ENCODE data around the gene METTL27. TPM values are rescaled to one million over a fixed set of nuclear protein-coding genes. Genes with fewer than 3 reads are reported as not detected.

The METTL27 gene
- total RNA-seq, 1 experiment from 2014 or later: 4.3 TPM

DNA sequence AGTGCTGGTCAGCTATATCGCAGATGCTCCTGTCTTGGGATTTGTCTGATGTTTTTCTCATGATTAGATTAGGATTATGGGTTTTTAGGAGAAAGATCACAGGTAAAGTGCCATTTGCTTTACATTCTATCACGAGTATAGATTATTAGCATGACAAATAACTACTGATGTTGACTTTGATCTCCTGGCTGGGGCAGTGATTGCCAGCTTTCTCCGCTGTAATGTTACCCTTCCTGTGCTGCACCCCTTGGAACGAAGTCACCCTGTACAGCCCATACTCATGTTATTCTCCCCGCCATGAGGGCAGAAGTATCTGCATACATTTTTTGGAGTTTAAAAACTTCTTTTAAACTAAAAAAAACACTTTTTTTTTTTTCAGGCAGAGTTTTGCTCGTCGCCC lies 22.3 kb downstream of the METTL27 start:
- Mint-ChIP-seq H3K4me3 (no peak overlapping the region), H3K27me3 (ENCODE audit: low read depth) (peaks cover 5% of the 10 kb centered on the region; the same call in 1 of the 2 replicates), H3K27ac (peak overlapping the region; percentile 42; the same call in 1 of the 2 replicates), H3K4me1 (peaks cover 18% of the 10 kb centered on the region), H3K9me3 (no peaks in the 10 kb centered on the region; the same call in 1 of the 2 replicates), H3K36me3 (no peaks in the 10 kb centered on the region)
- ChIA-PET CTCF (interaction anchor here (1.0 to 4.4 kb wide), 2 partner anchors 9 to 50 kb away, joined by 3 to 23 read pairs; partner anchors contain the start of gene CLDN3), POLR2A (no interaction called here)
- TF ChIP-seq ELF4 (CRISPR knock-in tag; IDR thresholded peaks at IDR 0.05; ENCODE audit: low read depth) (no peak), ZBTB21 (CRISPR knock-in tag; IDR thresholded peaks at IDR 0.05; ENCODE audit: borderline replicate concordance) (no peak), RELA (CRISPR knock-in tag; IDR thresholded peaks at IDR 0.05; ENCODE audit: borderline replicate concordance) (no peak), ERG (CRISPR knock-in tag; IDR thresholded peaks at IDR 0.05) (no peak), NR2C2 (CRISPR knock-in tag; IDR thresholded peaks at IDR 0.05) (no peak), ZNF121 (CRISPR knock-in tag; IDR thresholded peaks at IDR 0.05) (no peak), MXD4 (CRISPR knock-in tag; IDR thresholded peaks at IDR 0.05; ENCODE audit: borderline replicate concordance) (no peak), NR3C1 (CRISPR knock-in tag; conservative IDR thresholded peaks at IDR 0.05; ENCODE audit: low read depth) (no peak), ZNF219 (CRISPR knock-in tag; IDR thresholded peaks at IDR 0.05; ENCODE audit: borderline replicate concordance) (no peak), GTF2I (CRISPR knock-in tag; conservative IDR thresholded peaks at IDR 0.05) (no peak), MYBL2 (CRISPR knock-in tag; IDR thresholded peaks at IDR 0.05) (no peak), RORB (CRISPR knock-in tag; IDR thresholded peaks at IDR 0.05) (no peak), ARID4B (CRISPR knock-in tag; IDR thresholded peaks at IDR 0.05; ENCODE audit: borderline replicate concordance) (no peak), ZNF396 (CRISPR knock-in tag; IDR thresholded peaks at IDR 0.05; ENCODE audit: borderline replicate concordance) (no peak)
- TF ChIP-seq, protein P1, sequence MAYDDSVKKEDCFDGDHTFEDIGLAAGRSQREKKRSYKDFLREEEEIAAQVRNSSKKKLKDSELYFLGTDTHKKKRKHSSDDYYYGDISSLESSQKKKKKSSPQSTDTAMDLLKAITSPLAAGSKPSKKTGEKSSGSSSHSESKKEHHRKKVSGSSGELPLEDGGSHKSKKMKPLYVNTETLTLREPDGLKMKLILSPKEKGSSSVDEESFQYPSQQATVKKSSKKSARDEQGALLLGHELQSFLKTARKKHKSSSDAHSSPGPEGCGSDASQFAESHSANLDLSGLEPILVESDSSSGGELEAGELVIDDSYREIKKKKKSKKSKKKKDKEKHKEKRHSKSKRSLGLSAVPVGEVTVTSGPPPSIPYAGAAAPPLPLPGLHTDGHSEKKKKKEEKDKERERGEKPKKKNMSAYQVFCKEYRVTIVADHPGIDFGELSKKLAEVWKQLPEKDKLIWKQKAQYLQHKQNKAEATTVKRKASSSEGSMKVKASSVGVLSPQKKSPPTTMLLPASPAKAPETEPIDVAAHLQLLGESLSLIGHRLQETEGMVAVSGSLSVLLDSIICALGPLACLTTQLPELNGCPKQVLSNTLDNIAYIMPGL (CRISPR knock-in tag; IDR thresholded peaks at IDR 0.05): no peak
- TF ChIP-seq, protein P2, sequence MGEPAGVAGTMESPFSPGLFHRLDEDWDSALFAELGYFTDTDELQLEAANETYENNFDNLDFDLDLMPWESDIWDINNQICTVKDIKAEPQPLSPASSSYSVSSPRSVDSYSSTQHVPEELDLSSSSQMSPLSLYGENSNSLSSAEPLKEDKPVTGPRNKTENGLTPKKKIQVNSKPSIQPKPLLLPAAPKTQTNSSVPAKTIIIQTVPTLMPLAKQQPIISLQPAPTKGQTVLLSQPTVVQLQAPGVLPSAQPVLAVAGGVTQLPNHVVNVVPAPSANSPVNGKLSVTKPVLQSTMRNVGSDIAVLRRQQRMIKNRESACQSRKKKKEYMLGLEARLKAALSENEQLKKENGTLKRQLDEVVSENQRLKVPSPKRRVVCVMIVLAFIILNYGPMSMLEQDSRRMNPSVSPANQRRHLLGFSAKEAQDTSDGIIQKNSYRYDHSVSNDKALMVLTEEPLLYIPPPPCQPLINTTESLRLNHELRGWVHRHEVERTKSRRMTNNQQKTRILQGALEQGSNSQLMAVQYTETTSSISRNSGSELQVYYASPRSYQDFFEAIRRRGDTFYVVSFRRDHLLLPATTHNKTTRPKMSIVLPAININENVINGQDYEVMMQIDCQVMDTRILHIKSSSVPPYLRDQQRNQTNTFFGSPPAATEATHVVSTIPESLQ (CRISPR knock-in tag; IDR thresholded peaks at IDR 0.05): no peak
- TF ChIP-seq, protein P3, sequence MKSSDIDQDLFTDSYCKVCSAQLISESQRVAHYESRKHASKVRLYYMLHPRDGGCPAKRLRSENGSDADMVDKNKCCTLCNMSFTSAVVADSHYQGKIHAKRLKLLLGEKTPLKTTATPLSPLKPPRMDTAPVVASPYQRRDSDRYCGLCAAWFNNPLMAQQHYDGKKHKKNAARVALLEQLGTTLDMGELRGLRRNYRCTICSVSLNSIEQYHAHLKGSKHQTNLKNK (CRISPR knock-in tag; IDR thresholded peaks at IDR 0.05): no peak
- no peak for DNase-seq (ENCODE audit: low spot score)
- ATAC-seq: no peak

Measured in WTC11 (cell line).